Mucosa of descending colon (tissue), 3 donors: ENCODE data around the gene MYMK. TPM values are rescaled to one million over a fixed set of nuclear protein-coding genes. Genes with fewer than 3 reads are reported as not detected.

ENCODE experiments used
- ATAC-seq: fragments of 200-7000 bp; cut with Tn5 transposase; one replicate; pipeline ENCODE4 v1.9.1; 2020; ENCODE audit warnings: mild to moderate bottlenecking, moderate library complexity
- DNase-seq, 3 donors: peaks; one replicate each; pipeline ENCODE4 v3.0.0-alpha.2; 2020
- H3K36me3 ChIP-seq: fragments of 200-600 bp; one replicate; pipeline ENCODE4 v1.8.0; 2021; ENCODE audit warnings: low read depth, mild to moderate bottlenecking
- H3K4me1 ChIP-seq: fragments of 200-600 bp; one replicate; pipeline ENCODE4 v1.8.0; 2021; ENCODE audit warnings: low read depth, mild to moderate bottlenecking
- H3K4me3 ChIP-seq: fragments of 200-600 bp; one replicate; pipeline ENCODE4 v1.8.0; 2021; ENCODE audit warnings: mild to moderate bottlenecking
- H3K9me3 ChIP-seq: fragments of 200-600 bp; one replicate; pipeline ENCODE4 v1.8.0; 2021; ENCODE audit warnings: mild to moderate bottlenecking
- CTCF ChIP-seq: fragments of 200-600 bp; IDR thresholded peaks from one replicate; pipeline ENCODE4 v1.8.0; 2022; ENCODE audit warnings: antibody characterized with exemption, mild to moderate bottlenecking
- intact Hi-C, 2 donors: fragments of 100-400 bp; cut with DNase I in 1 of 2; cut with micrococcal nuclease in 1 of 2; formaldehyde crosslinking; loops; one replicate each; pipeline versions ENCODE4 v1.11.0 to v1.11.1; 2022; cut with DNase I, micrococcal nuclease
- total RNA-seq, 3 donors: library from RNA; stranded (reverse); fragmentation: NEBNext Ultra II Directional in 2 of 3; extraction: Animal tissue kit (Norgen Biotek cat#: 25700) in 2 of 3; gene quantifications; one replicate each; pipeline versions ENCODE4 v1.2.1 to v1.2.4, GENCODE V29; 2021 to 2023
- donor health status: DM: no; HTN: no; CAD: no; lungs with moderate emphysema.
- donor health status: DM: no; HTN: no; CAD: no.
- donor health status: DM: no; HTN: yes; CAD: no.

MYMK gene
- total RNA-seq, 3 donors from 2014 or later = not detected

GRCh38 chr9:133474853-133475252 is 49.9 kb downstream of the MYMK start:
- ATAC-seq (no peak), DNase-seq (peak in 1 of 3 donors; percentile 52)
- intact Hi-C loops = no loop called here
- Histone ChIP-seq H3K4me3 (no peak overlapping the region), H3K36me3 (no peaks in the 10 kb centered on the region), H3K4me1 (peaks cover 30% of the 10 kb centered on the region), H3K9me3 (no peaks in the 10 kb centered on the region)
- no peak for TF ChIP-seq CTCF

GRCh38 chr9:133474215-133474614 is 50.5 kb downstream of the MYMK start:
- DNase-seq (no peak), ATAC-seq (no peak)
- Histone ChIP-seq H3K9me3 (no peaks in the 10 kb centered on the region), H3K4me1 (peaks cover 29% of the 10 kb centered on the region), H3K4me3 (no peak overlapping the region), H3K36me3 (no peaks in the 10 kb centered on the region)
- intact Hi-C loops = no loop called here
- TF ChIP-seq CTCF = no peak

- Histone ChIP-seq H3K4me3 (no peak overlapping the region), H3K36me3 (no peaks in the 10 kb centered on the region), H3K4me1 (peaks cover 25% of the 10 kb centered on the region), H3K9me3 (no peaks in the 10 kb centered on the region)
- DNase-seq (no peak), ATAC-seq (no peak)
- TF ChIP-seq CTCF = no peak
- intact Hi-C loops = no loop called here
Measured at GRCh38 chr9:133473743-133474142, 51.0 kb downstream of the MYMK start.

- H3K4me3 ChIP-seq = no peak overlapping the region
- TF ChIP-seq CTCF = no peak
- no peaks in the 10 kb centered on the region for H3K36me3 ChIP-seq
- ATAC-seq (no peak), DNase-seq (peak in 1 of 3 donors; percentile 32)
- H3K9me3 ChIP-seq = no peaks in the 10 kb centered on the region
- H3K4me1 ChIP-seq = peaks cover 22% of the 10 kb centered on the region
- intact Hi-C loops = no loop called here
Measured at GRCh38 chr9:133472753-133473378, 51.9 kb downstream of the MYMK start.

GRCh38 chr9:133472277-133472645 is 52.5 kb downstream of the MYMK start:
- intact Hi-C loops = no loop called here
- Histone ChIP-seq H3K4me1 (peaks cover 22% of the 10 kb centered on the region), H3K4me3 (no peak overlapping the region), H3K9me3 (no peaks in the 10 kb centered on the region), H3K36me3 (no peaks in the 10 kb centered on the region)
- TF ChIP-seq CTCF = no peak
- ATAC-seq = no peak
- peak in 1 of 3 donors; percentile 40 for DNase-seq
